ENCODE results near the gene SCAMP3.
A peak's percentile ranks its signal among the peaks of the same experiment; 100 is the strongest.

The SCAMP3 gene

DNA sequence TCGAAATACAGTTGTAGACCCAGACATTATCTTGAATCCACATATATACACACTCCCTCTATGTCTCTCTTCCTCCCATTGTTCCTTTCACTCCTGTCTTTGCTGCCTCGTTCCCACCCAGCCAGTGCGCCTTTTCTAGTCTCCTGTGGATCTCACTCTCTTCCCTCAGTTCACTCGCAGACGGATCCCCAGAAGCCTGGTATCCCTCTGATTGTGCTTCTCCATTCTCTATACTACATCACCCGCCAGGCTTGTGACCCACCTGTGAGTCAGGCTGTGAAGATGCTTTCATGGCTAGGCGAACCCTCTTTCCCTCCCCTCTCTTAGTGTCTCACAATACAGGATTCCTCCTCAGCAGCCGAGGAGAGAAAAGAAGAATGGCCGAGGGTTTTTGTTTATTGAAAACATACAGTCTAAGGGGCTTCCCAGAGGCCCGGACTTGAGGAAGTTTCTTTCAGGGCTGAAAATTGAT, 16.6 kb upstream of the SCAMP3 start:
- in situ Hi-C loops (cut with HindIII; ENCODE audit: low pct_unique_long_range_greater_than_20kb, low sequenced_read_pairs) = no loop called here
- no peak for TF ChIP-seq JUND (IDR thresholded peaks at IDR 0.05; ENCODE audit: low read depth)

DNA sequence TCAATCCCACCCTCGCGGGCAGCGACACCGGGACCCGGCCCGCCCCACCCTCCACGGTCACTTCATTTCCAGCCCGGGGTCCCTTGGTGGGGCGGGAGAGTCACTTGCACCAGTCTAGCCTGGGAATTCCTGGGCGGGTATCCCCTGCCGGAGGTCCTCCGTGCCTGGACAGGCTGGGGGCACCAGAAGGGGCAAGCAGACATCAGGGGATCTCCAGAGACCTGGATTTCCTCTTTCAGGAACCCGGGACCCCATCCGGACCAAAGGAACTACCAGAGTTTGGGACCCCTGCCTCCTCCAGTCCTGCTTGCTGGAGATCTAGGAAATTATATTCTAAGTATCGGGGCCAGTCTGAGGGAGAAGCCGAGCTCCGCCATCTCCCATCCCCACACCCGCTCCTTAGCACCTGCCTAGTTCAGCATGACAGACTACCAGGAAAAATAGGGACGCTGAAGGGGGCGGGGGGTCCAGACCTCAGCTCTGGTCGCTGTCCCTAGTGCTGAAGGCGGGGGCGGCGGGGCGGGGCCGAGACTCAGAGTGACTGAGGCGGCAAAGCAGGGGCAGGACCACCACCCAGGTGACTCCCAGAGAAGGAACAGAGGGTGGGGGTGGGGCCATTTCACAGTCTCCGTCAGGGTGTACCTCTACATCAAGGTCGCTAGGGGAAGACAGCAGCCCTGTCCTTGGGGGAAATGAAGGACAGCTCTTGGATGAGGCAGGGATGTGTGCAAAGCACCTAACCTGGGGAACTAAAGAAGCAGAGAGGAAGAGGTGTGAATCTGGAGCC, 15.9 kb upstream of the SCAMP3 start:
- TF ChIP-seq JUND (IDR thresholded peaks at IDR 0.05; ENCODE audit: low read depth) = no peak
- in situ Hi-C loops (cut with HindIII; ENCODE audit: low pct_unique_long_range_greater_than_20kb, low sequenced_read_pairs) = no loop called here
- DNase-seq (ENCODE audit: low read depth in 1 of 2, low spot score in 1 of 2) = peak; percentile 82

More for the DNA sequence above, 16.6 kb upstream of the SCAMP3 start:
- DNase-seq (ENCODE audit: low read depth in 1 of 2, low spot score in 1 of 2) = no peak

DNA sequence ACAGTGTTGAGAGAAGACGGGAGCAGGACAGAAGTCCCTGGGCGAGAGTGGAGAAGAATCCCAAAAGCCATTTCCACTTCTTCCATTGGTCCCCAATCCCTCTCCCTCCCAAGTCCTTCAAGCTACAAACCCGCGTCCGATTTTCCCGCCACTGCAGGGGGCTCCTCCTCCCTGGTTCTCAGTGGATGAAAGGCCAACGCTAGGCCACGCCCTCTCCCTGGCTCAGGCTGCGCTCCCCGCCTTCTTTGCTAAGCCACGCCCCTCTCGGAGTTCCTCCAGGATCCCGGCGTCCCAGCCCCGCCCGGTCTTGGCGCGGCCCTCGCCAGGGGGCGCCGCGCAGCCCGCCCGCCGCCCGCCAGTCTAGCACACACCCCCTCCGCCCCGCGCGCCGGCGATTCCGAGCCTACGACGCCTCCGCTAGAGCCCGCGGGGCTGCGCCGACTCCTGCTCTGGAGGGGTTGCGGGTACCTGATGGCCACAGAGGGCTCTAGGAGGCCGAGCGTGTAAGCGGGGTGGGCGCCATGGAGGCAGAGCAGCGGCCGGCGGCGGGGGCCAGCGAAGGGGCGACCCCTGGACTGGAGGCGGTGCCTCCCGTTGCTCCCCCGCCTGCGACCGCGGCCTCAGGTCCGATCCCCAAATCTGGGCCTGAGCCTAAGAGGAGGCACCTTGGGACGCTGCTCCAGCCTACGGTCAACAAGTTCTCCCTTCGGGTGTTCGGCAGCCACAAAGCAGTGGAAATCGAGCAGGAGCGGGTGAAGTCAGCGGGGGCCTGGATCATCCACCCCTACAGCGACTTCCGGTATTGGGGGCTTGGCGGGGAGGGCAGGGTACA, 15.1 kb upstream of the SCAMP3 start, which contains the start of gene HCN3:
HCN3 (plus strand) TSS at position 394 of the 832 bp plus-strand sequence; CDS start at position 522, 128 bp downstream.
- DNase-seq (ENCODE audit: low read depth in 1 of 2, low spot score in 1 of 2) = peak; percentile 98
- TF ChIP-seq JUND (IDR thresholded peaks at IDR 0.05; ENCODE audit: low read depth) = no peak
- in situ Hi-C loops (cut with HindIII; ENCODE audit: low pct_unique_long_range_greater_than_20kb, low sequenced_read_pairs) = no loop called here

DNA sequence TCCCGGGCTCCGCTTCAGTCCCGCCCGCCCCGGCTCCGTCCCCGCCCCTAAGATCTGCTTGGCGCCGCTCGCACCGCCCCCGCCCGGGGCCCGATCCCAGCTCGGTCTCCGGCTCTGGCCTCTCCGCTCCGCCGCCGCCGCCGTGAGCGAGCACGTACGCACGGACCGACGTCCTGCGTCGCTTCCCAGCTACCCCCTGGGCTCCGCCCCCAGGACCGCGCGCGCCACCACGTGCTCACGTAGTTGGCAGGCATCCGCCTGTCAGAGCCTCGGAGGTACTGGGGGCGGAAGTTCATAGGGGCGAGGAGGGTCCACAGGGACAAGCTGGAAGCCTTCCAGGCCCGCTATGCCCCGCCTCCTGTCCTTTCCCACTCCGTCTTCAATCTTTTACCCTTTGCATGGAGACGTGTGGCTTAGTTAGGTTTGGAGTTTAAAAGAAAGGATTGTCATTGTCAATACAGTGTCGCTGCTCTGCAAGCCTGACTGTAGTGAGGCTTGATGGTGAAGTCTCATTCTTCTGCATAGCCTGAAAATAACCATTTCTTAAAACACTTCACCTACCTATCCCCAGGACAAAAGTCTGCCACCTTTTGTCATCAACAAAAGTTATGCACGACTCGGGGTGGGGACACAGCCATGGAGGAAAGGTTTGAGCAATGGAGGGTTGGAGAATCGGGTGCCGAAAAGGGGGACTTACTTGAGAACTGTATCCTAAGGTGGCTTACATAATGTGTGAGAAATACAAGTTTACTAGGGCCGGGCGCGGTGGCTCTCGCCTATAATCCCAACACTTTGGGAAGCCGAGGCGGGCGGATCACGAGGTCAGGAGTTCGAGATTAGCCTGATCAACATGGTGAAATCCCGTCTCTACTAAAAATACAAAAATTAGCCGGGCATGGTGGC, 11.4 kb upstream of the SCAMP3 start, which contains the start of gene CLK2:
CLK2 (minus strand) TSS at position 162 of the 903 bp plus-strand sequence. CDS start 2,527 bp downstream, outside the sequence.
- no peak for TF ChIP-seq JUND (IDR thresholded peaks at IDR 0.05; ENCODE audit: low read depth)
- peak; percentile 97 to 99 for DNase-seq (ENCODE audit: low read depth in 1 of 2, low spot score in 1 of 2)
- in situ Hi-C loops (cut with HindIII; ENCODE audit: low pct_unique_long_range_greater_than_20kb, low sequenced_read_pairs) = no loop called here

DNA sequence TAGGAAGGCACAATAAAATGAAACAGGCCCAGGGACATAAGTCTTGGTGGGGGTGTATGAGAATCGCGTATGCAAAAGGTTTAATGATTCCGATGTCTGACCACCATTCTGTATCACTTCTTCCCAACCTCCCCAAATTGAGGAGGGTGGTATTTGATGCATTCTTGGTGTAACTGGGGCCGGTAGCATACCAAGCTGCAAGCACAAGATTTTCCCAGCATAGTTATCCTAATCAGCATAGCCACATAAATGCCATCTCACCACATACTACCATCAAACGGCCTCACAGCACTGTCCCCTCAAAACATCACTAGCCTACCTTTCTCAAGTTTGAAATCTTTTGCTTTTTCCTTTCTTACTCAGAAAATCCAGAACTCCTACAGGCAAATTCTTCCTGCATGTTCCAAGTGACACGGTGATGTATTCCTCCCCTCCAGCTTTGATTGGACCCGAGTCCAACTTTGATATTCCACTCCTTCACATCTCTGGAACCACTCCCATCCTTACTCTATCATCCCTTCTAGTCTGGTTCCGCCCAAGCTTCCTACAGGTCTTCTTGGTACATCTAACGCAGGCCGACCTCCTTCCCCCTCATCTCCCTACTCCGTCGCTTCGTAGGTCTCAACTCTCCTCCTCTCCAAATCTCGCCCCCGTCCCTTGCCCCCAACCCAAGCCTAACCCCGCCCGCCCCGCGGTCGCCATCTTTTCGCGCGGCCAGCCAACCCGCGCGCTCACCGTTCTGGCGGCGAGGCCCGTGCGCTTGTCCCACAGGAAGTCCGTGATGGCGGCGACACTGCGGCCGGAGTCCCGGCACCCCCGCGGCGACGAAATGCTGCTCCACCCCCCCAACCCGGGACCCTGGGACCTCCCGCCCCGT, 10.5 kb upstream of the SCAMP3 start:
- no peak for DNase-seq (ENCODE audit: low read depth in 1 of 2, low spot score in 1 of 2)
- TF ChIP-seq JUND (IDR thresholded peaks at IDR 0.05; ENCODE audit: low read depth) = no peak
- in situ Hi-C loops (cut with HindIII; ENCODE audit: low pct_unique_long_range_greater_than_20kb, low sequenced_read_pairs) = no loop called here

DNA sequence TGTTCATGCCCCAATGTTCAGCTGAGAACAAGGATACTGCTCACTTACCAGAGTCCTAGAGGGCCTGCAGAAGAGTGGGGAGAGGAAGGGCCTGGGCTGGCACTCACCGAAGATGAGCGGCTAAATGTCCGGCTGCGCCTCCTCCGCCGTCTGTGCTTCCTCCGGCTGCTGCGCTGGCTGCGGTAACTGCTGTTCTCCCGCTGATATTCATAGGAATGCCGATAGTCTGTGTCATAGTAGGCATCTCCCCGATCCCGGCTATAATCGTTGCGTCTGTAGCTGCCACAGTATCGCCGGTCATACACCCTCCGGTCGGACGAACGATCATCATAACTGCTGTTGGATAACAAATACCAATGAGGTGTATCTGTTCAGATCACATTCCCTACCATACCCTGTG, 7.2 kb upstream of the SCAMP3 start:
- in situ Hi-C loops (cut with HindIII; ENCODE audit: low pct_unique_long_range_greater_than_20kb, low sequenced_read_pairs) = no loop called here
- TF ChIP-seq JUND (IDR thresholded peaks at IDR 0.05; ENCODE audit: low read depth) = no peak
- no peak for DNase-seq (ENCODE audit: low read depth in 1 of 2, low spot score in 1 of 2)

DNA sequence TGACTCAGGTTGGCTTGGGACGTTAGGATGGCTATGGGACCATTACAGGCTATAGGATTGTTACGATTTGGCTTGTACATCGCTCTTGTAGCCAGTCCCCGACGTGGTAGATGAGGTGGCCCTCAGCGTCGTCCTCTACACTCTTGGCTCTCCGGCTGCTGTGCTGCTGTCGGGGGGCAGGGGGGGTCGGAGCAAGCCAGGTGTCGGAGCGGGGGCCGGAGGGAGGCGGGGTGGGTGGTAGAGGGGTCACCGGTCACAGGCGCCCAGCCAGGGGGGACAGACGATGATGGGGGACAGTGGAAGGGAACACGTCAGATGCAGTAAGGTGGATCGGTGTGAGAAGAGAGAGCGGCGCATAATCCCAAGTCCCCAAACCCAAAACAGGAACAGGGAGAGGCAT, 6.5 kb upstream of the SCAMP3 start:
- no peak for DNase-seq (ENCODE audit: low read depth in 1 of 2, low spot score in 1 of 2)
- no peak for TF ChIP-seq JUND (IDR thresholded peaks at IDR 0.05; ENCODE audit: low read depth)
- in situ Hi-C loops (cut with HindIII; ENCODE audit: low pct_unique_long_range_greater_than_20kb, low sequenced_read_pairs) = no loop called here

DNA sequence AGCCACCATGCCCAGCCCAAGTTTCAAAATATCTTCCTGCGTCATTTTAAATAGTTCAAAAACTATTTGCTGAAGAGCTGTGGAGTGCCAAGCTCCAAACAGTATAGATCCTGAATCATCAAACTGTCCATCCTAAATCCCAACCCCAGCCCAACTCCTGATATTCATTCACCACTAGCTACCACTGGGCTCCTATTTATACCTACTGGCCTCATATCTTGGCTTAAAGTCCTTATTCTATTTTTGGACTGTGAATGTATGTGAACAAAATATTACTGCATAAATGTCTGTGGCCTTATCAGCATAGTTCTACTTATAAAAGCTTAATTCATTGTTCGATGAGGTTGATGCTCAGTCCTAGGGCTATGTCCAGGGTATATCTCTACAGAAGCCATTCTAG, 5.2 kb upstream of the SCAMP3 start:
- DNase-seq (ENCODE audit: low read depth in 1 of 2, low spot score in 1 of 2) = no peak
- no peak for TF ChIP-seq JUND (IDR thresholded peaks at IDR 0.05; ENCODE audit: low read depth)
- in situ Hi-C loops (cut with HindIII; ENCODE audit: low pct_unique_long_range_greater_than_20kb, low sequenced_read_pairs) = no loop called here

DNA sequence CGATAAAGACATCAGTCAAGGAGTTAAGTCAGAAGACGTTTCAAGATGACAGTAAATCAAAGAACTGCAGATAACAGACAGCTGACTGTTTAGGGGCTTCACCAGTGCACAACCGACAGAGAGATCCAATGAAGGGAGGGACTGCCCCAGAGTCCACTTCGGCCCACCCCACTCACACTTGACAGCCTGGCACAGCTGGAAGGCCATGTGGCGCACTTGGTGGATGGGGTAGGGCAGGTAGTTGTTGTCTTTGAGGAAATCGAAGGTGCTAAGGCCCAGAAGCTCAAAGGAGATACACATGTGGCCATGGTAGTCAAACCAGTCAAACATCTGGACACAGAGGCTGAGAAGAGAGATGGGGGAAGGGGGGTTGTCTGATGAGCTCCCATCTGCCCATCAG, 4.4 kb upstream of the SCAMP3 start:
- TF ChIP-seq JUND (IDR thresholded peaks at IDR 0.05; ENCODE audit: low read depth) = no peak
- in situ Hi-C loops (cut with HindIII; ENCODE audit: low pct_unique_long_range_greater_than_20kb, low sequenced_read_pairs) = no loop called here
- no peak for DNase-seq (ENCODE audit: low read depth in 1 of 2, low spot score in 1 of 2)

DNA sequence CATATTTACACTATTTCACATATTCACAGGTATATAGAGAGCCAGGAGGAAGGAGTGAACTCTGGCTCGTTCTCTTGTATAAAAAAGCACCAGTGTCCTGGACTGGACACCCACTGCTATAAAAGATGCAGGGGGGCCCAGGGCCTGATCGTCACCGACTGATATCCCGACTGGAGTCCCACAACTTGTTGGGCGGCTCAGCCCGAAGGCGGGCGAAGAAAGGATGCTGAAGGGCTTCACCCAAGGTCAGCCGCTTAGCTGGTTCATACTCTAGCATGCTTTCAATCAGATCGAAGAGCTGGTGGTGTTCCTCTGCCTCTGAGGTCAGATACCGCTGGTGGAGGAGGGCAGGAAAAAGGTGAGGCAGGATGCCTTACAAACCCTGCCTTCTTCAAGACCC, 907 bp upstream of the SCAMP3 start:
- no peak for TF ChIP-seq JUND (IDR thresholded peaks at IDR 0.05; ENCODE audit: low read depth)
- in situ Hi-C loops (cut with HindIII; ENCODE audit: low pct_unique_long_range_greater_than_20kb, low sequenced_read_pairs) = no loop called here

DNA sequence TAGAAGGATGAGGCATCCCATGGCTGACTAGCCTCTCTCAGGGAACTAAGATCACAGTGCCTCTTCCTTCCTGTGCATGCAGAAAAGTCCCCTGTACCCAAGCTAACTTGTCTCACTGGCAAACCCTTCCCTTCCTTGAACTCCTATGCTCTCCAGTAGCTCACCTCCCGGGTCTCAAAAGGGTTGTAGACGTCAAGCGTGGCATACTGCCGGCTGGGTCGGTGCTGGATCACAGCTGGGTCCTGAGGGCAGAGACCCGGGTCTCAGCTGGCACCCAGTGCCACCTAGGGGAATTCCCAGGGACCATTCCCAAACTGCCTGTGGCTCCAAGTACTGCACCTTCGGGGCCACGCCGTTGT, 688 bp downstream of the SCAMP3 start:
- TF ChIP-seq JUND (IDR thresholded peaks at IDR 0.05; ENCODE audit: low read depth) = no peak
- in situ Hi-C loops (cut with HindIII; ENCODE audit: low pct_unique_long_range_greater_than_20kb, low sequenced_read_pairs) = no loop called here
- DNase-seq (ENCODE audit: low read depth in 1 of 2, low spot score in 1 of 2) = no peak

More for the DNA sequence above, 907 bp upstream of the SCAMP3 start:
- DNase-seq (ENCODE audit: low read depth in 1 of 2, low spot score in 1 of 2) = no peak

Data from T47D (cell line).